GM12873 (cell line): ENCODE data around the gene PLXDC2.

ENCODE experiments used
- TF ChIP-seq, protein P1 (sequence below): IDR thresholded peaks from 2 replicates; pipeline ENCODE4 v1.5.1; 2012; ENCODE audit warnings: low read depth, mild to moderate bottlenecking, moderate library complexity, low read length, control low read depth; ENCODE audit not compliant: insufficient read depth; ENCODE audit errors: missing control alignments

PLXDC2 gene

DNA sequence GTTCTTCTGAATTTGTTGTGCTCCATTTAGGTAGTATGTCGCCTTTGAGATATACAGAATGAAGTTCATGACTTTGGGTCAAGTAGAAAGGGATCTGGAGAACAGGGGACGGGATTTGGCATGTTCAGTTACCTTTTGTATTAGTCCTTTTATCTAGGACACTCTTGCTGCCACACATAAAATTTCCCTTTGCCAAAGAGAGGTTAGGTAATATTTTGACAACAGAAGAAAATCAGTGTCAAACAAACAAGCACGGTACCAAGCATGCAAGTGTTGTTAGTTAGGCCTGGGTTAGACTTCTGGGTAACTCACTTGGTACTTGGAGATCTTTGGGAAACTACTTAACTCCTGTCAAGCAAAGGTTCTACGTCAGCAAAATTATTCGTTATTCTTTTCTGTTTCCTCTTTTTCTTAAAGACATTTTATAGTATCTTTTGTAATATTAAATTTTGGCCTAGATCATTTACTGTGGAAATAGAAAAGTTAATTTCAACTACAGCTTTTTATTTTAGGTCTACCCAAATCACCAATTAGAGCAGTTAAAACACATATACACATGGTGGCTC lies 116.7 kb downstream of the PLXDC2 start:
- TF ChIP-seq, protein P1, sequence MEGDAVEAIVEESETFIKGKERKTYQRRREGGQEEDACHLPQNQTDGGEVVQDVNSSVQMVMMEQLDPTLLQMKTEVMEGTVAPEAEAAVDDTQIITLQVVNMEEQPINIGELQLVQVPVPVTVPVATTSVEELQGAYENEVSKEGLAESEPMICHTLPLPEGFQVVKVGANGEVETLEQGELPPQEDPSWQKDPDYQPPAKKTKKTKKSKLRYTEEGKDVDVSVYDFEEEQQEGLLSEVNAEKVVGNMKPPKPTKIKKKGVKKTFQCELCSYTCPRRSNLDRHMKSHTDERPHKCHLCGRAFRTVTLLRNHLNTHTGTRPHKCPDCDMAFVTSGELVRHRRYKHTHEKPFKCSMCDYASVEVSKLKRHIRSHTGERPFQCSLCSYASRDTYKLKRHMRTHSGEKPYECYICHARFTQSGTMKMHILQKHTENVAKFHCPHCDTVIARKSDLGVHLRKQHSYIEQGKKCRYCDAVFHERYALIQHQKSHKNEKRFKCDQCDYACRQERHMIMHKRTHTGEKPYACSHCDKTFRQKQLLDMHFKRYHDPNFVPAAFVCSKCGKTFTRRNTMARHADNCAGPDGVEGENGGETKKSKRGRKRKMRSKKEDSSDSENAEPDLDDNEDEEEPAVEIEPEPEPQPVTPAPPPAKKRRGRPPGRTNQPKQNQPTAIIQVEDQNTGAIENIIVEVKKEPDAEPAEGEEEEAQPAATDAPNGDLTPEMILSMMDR: no peak

DNA sequence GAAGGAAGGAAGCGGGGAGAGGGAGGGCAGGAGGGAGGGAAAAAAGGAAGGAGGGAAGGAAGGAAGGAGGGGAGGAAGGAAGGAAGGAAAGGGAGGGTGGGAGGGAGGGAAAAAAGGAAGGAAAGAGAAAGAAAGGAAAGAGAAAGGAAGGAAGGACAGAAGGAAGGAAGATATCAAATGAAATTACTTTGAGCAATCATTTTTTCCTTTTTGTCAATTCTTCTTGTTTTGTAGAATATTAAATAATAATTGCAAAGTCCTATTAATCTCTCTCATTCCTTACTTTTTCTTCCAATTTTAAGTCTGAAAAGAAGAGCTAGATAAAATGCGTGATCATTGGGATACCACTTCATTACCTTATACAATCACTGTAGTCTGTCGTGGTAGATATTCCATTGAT lies 117.5 kb downstream of the PLXDC2 start:
- TF ChIP-seq, protein P1: no peak

DNA sequence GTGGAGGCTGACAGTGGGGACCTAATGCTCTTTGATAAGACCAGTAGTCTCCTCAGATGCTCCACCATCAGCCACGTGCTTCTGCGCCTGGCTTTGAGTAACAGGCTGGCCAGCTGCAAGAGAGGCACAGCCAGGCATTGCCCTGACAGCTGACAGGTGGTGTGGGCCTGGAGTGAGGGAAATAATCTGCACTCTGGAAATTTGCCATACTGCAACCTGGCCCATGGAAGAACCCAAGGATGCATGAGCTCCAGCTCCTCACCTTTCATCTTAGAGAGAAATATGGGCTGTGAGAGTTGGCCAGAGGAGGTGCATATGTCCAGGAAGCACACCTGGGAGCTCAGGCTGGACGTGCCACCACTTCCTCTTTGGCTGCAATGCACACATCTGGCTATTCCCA lies 118.9 kb downstream of the PLXDC2 start:
- TF ChIP-seq, protein P1: no peak

DNA sequence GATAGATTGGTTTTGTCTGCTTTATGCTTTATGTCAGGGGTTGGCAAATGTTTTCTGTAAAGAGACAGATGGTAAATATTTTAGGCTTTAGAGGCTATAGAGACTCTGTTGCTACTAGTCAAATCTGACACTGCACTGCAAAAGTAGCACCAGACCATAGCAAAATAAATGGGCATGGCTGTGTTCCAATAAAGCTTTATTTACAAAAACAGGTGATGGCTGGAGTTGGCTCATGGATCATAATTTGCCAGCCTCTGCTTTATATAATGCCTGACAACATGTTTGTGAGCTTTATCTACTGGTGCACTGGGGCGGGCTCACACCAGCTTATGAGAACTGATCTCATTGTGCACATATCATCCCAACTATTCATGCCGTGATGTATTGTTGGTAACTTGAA lies 120.1 kb downstream of the PLXDC2 start:
- TF ChIP-seq, protein P1: no peak

DNA sequence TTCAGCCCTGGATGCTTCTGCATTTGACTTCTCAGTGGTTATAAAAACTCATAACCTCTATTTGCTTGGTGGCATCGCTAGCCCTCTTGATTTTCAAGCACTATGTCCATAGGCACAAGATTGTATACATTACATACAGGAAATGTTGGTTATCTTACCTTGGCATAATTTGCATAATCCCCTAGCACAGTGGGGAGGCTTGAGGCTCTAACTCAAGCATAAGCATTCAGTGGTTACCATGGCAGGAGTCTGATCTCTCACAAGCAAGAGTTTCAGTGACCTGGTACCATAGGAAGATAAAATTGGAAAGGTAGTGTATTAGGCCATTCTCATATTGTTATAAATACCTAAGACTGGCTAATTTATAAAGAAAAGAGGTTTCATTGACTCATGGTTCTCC lies 121.8 kb downstream of the PLXDC2 start:
- TF ChIP-seq, protein P1: no peak

DNA sequence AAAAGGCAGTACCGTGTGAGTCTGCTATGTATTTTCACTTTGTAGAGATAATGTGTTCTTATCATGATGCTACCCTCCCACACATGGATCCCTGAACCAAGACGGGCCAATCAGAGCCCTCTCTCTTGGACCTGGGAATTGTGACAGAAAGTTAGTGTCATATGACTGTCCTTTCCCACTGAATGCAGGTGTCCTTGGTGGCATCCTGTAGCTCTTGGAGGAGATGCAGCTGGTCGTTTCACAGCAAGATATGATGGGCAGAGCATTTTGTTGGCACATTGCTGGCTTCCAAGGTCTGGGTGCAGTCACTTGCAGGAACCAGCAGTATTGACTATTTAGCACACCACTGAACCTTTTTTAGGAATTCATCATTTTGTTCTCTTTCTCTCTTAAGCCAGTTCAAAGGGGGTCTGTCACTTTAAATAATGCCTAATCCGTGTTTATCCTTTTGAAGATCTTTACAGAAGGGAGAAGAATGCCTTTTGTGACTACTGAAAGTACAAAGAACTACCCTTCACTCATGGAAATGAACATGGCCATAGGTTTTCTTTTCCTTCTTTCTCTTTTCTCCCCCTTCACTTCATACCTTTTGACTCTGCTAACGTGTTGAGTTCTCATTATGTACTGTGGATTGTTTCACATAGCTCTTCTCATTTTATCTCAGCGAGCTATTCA lies 125.1 kb downstream of the PLXDC2 start:
- TF ChIP-seq, protein P1: no peak

DNA sequence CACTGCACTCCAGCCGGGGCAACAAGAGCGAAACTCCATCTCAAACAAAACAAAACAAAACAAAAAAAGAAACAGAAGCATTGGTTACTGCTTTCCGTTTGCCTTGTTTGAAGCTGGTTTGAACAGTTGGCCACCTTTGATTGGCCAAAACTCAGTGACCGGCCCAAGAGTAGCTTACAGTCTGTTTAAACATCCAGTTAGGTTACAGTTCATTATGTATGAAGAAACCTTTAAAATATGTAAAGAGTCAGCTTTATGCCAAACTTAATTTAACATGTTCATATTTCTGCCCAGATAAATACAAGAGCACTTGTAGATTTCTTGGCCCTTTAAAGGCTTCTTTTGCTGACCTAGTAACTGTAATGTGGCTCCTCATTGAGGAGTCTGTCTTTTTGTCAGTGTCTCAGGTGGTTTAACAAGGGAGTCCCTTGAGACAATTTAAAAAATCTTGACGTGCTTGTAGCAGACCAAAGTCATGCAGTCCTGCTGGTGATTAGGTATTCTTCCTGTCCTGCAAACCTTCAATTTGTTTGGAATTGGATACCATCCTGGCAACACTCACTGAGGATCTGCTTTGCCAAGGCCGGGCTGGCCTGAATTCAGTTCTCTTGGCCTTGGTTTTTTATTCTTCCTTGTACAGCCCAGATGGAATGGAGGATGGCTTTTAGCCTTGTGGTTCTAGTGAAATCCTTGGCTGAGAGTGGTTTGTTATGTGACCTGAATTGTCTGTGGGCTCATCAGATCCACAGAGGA lies 128.9 kb downstream of the PLXDC2 start:
- TF ChIP-seq, protein P1: no peak
